Left lung (tissue), 10 donors: ENCODE results near the gene ZDHHC8. TPM values are rescaled to one million over a fixed set of nuclear protein-coding genes. Genes with fewer than 3 reads are reported as not detected.

ENCODE experiments used
- ATAC-seq: fragments of 200-7000 bp; cut with Tn5 transposase; one replicate; pipeline ENCODE4 v1.9.1; 2020; ENCODE audit warnings: moderate library complexity
- DNase-seq, 4 donors: peaks; one replicate each; pipeline ENCODE4 v3.0.0-alpha.2; 2013 to 2020
- H3K27ac ChIP-seq, 2 donors: fragments of 200-600 bp; sonication (generic) in 1 of 2; one replicate each; pipeline versions ENCODE4 v1.5.0 to v1.8.0; 2020 to 2021
- H3K27me3 ChIP-seq, 2 donors: fragments of 200-600 bp; sonication (generic) in 1 of 2; one replicate each; pipeline versions ENCODE4 v1.5.0 to v1.8.0; 2020 to 2021
- H3K36me3 ChIP-seq, 2 donors: fragments of 200-600 bp; sonication (generic) in 1 of 2; one replicate each; pipeline versions ENCODE4 v1.5.0 to v1.8.0; 2020 to 2021
- H3K4me1 ChIP-seq, 2 donors: fragments of 200-600 bp; one replicate each; pipeline ENCODE4 v1.8.0; 2021
- H3K4me3 ChIP-seq, 2 donors: fragments of 200-600 bp; sonication (generic) in 1 of 2; one replicate each; pipeline versions ENCODE4 v1.5.0 to v1.8.0; 2020 to 2021; ENCODE audit warnings: mild to moderate bottlenecking in 1 of 2
- H3K9me3 ChIP-seq, 2 donors: fragments of 200-600 bp; sonication (generic) in 1 of 2; one replicate each; pipeline versions ENCODE4 v1.5.0 to v1.8.0; 2020 to 2021
- intact Hi-C, 2 donors: fragments of 100-400 bp; cut with DNase I; formaldehyde crosslinking; loops; one replicate each; pipeline versions ENCODE4 v1.11.2 to v1.14.2; 2022
- polyA plus RNA-seq, 6 donors: library from polyadenylated mRNA; unstranded; fragments of 120-200 nt; gene quantifications; one replicate each; pipeline ENCODE4 v1.2.1, GENCODE V29; 2013; ENCODE audit not compliant: insufficient read length in 6 of 6
- total RNA-seq, 2 donors: library from RNA; stranded (reverse); fragmentation: NEBNext Ultra II Directional; extraction: Animal tissue kit (Norgen Biotek cat#: 25700); gene quantifications; one replicate each; pipeline ENCODE4 v1.2.1, GENCODE V29; 2021
- TF ChIP-seq, protein P1 (sequence below), 2 donors: fragments of 200-600 bp; sonication (generic) in 1 of 2; IDR thresholded peaks; one replicate each; pipeline versions ENCODE4 v1.5.0 to v1.8.0; 2021; ENCODE audit warnings: antibody characterized with exemption in 2 of 2
- donor health status: DM: no; HTN: yes; CAD: no.
- donor health status: DM: no; HTN: no; CAD: no.

Gene ZDHHC8
- total and polyA plus RNA-seq, 8 donors, result 34.4 to 81.8 (median 46.1) TPM

DNA sequence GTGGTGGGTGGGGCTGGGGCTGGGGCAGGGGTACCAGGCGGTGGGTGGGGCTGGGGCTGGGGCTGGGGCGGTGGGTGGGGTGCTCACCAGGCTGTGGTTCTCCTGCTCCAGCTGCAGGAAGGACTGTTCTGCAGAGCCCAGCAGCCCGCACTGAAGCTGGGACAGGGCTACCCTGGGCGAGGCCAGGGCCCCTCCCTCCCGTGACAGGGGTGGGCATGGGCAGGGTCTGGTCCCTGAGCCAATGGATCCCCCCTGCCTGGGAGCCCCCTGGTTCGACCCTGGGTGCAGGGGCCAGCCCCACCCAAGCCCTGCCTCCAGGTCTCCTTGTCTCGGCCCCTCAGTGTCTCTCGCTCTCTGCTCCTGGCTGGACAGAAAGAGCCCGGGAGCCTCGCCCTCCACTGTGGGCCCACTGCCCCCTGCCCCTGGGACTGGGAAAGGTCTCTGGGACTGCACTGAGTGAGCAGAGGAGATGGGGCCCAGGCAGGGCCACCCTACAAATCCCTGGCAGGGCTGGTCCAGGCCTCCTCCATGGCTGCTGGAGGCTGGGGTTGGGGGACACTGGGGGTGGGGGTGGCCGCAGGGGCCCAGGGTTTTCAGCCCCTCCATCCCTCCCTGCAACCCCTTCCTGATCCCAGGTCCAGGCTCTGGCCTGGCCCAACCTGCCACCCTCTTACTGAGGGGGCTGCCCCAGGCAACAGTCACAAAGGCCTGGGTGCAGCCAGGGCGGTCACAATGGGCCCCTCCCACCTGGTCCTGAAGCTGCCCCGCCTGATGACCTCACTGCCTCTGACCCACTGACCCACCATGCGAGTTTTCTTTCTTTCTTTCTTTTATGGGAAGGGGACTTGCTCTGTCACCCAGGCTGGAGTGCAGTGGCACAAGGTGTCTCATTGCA lies 19.0 kb downstream of the ZDHHC8 start, which contains the start of gene CCDC188:
Gene CCDC188, minus strand, starts transcription at position 675 of the 895 bp plus-strand sequence. Its CDS starts 69 bp downstream, at position 606.
- Histone ChIP-seq H3K9me3 (no peaks in the 10 kb centered on the region), H3K4me3 (no peak within 1 kb of the TSS), H3K4me1 (peaks cover 0 to 2% of the 10 kb centered on the region in 2 donors), H3K27ac (no peak within 1 kb of the TSS), H3K36me3 (peaks cover 0 to 1% of the 10 kb centered on the region in 2 donors), H3K27me3 (peaks cover 0 to 21% of the 10 kb centered on the region in 2 donors)
- ATAC-seq (no peak), DNase-seq (no peak)
- intact Hi-C loops, result loop anchor here in 1 of 2 donors (10.0 kb wide), 1 partner anchor 134 kb away; no protein-coding TSS in a partner anchor
- TF ChIP-seq, protein P1, sequence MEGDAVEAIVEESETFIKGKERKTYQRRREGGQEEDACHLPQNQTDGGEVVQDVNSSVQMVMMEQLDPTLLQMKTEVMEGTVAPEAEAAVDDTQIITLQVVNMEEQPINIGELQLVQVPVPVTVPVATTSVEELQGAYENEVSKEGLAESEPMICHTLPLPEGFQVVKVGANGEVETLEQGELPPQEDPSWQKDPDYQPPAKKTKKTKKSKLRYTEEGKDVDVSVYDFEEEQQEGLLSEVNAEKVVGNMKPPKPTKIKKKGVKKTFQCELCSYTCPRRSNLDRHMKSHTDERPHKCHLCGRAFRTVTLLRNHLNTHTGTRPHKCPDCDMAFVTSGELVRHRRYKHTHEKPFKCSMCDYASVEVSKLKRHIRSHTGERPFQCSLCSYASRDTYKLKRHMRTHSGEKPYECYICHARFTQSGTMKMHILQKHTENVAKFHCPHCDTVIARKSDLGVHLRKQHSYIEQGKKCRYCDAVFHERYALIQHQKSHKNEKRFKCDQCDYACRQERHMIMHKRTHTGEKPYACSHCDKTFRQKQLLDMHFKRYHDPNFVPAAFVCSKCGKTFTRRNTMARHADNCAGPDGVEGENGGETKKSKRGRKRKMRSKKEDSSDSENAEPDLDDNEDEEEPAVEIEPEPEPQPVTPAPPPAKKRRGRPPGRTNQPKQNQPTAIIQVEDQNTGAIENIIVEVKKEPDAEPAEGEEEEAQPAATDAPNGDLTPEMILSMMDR (IDR thresholded peaks at IDR 0.05), result no peak

DNA sequence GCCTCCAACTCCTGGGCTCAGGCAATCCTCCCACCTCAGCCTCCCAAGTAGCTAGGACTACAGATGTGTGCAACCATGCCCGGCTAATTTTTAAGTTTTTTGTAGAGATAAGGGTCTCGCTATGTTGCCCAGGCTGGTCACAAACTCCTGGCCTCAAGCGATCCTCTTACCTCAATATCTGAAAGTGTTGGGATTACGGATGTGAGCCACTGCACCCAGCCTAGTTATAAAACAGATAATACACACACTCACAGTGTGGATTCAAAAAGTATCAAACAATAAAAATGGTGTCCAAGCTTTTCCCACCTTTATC lies 19.6 kb downstream of the ZDHHC8 start:
- ATAC-seq, result no peak
- intact Hi-C loops, result loop anchor here in 1 of 2 donors (10.0 kb wide), 1 partner anchor 134 kb away; no protein-coding TSS in a partner anchor
- peaks cover 0 to 4% of the 10 kb centered on the region in 2 donors for H3K4me1 ChIP-seq

DNA sequence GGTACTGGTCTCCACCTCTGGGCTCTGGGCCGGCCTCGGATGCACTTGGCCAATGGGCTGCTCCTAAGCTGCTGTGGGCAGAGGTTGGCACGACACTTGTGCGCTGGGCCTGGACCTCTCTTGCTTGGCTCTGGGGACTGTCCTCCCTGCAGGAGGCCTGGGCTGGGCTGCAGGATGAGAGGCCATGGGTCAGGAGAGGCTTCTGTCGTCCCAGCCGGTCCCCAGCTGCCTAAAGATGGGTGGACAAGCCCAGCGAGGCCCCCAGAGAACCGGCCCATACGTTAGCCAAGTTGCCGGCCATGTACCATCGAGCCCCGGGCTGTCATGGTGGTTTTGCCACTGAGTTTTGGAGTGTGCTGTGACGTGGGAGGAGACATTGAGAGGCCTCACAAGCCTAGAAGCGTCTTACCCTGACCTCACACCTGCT lies 20.9 kb downstream of the ZDHHC8 start:
- Histone ChIP-seq H3K4me3 (no peak overlapping the region), H3K27me3 (peaks cover 0 to 31% of the 10 kb centered on the region in 2 donors), H3K9me3 (no peaks in the 10 kb centered on the region), H3K36me3 (no peaks in the 10 kb centered on the region), H3K27ac (no peak overlapping the region), H3K4me1 (peaks cover 0 to 7% of the 10 kb centered on the region in 2 donors)
- no peak for DNase-seq
- no peak for ATAC-seq
- TF ChIP-seq, protein P1 (IDR thresholded peaks at IDR 0.05), result no peak
- intact Hi-C loops, result loop anchor here in 1 of 2 donors (10.0 kb wide), 1 partner anchor 132 kb away; no protein-coding TSS in a partner anchor

More for the DNA sequence above, 19.6 kb downstream of the ZDHHC8 start:
- Histone ChIP-seq H3K36me3 (no peaks in the 10 kb centered on the region), H3K4me3 (no peak overlapping the region), H3K27ac (no peak overlapping the region), H3K9me3 (no peaks in the 10 kb centered on the region), H3K27me3 (peaks cover 0 to 25% of the 10 kb centered on the region in 2 donors)
- DNase-seq, result no peak
- TF ChIP-seq, protein P1 (IDR thresholded peaks at IDR 0.05), result no peak

DNA sequence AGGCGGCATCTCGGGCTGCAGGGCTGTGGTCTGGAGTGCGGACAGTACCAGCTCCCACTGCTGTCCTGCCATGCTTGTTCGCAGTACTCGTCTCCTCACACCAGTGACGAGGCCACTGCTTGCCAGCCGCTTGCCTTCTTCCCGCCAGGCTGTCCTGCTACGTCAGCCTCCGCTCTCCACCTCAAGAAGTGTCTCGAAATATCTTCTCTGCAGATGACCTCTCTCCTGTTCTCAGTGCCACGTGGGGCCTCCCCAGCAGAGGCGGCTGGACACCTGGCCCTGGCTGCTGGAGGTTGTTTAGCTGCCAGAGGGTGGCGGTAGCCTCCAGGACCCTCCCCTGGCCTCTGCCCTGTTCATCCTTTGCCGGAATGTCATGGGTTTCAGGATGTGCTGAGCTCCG lies 22.3 kb downstream of the ZDHHC8 start:
- H3K9me3 ChIP-seq, result no peaks in the 10 kb centered on the region
- TF ChIP-seq, protein P1 (IDR thresholded peaks at IDR 0.05), result no peak
- intact Hi-C loops, result loop anchor here in 1 of 2 donors (10.0 kb wide), 1 partner anchor 131 kb away; no protein-coding TSS in a partner anchor
- no peak for DNase-seq
- H3K4me3 ChIP-seq, result no peak overlapping the region
- H3K27me3 ChIP-seq, result peaks cover 0 to 31% of the 10 kb centered on the region in 2 donors
- no peak for ATAC-seq
- H3K36me3 ChIP-seq, result no peaks in the 10 kb centered on the region
- no peak overlapping the region for H3K27ac ChIP-seq
- peaks cover 0 to 7% of the 10 kb centered on the region in 2 donors for H3K4me1 ChIP-seq
